ENCODE results near the gene GCNT2.
"Not testable (repeated sequence)": the region's sequence is repeated elsewhere in the genome, so short reads cannot be mapped to it uniquely, and the experiment has no call there.

GCNT2 gene

DNA sequence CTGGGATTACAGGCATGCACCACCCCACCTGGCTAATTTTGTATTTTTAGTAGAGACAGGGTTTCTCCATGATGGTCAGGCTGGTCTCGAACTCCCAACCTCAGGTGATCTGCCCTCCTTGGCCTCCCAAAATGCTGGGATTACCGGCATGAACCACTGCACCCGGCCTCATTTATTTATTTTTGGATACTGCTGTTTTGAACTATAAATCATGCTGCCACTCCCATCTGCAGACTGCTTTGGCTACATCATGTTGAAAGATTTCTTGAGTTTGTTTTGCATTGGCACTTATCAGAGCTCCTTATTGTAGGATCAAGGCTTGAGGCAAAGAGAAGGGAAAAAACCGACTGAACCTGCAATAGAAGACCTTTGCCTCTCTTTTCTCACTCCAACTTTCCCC is 60.3 kb downstream of the GCNT2 start:
- DNase-seq (ENCODE audit: low read depth), result not testable (repeated sequence)

DNA sequence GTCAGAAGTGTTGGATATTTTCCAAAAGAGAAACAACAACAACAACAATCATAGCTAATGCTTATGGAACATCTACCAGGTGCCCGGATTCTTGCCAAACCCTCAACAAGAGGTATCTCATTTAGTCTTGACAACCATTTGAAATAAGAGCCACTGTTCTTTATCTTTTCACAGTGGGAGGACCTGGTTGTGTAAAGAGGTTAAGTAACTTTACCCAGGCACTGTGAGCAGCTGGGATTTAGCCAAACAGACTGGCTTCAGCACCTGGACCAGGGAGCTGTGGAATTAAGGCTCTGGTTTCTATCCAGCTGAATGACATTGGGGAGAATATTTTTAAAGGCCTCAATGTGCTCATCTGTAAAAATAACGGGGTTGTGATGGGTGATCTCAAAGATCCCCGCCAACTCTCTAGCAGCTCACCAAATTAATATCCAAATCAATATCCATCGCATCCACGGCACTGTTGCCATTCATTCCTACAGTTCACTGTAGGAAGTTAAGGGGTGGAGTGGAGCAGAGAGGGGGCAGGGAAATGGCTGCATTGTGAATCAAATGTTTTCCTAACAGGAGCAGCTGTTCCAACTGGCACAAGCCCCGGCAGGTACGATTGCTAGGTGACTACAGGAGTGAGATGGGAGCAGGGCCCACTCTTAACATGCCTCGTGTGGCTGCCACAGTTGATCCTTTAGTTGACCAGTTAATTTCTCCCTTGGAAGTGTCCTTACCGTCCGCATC is 61.8 kb downstream of the GCNT2 start:
- no peak for DNase-seq (ENCODE audit: low read depth)

DNA sequence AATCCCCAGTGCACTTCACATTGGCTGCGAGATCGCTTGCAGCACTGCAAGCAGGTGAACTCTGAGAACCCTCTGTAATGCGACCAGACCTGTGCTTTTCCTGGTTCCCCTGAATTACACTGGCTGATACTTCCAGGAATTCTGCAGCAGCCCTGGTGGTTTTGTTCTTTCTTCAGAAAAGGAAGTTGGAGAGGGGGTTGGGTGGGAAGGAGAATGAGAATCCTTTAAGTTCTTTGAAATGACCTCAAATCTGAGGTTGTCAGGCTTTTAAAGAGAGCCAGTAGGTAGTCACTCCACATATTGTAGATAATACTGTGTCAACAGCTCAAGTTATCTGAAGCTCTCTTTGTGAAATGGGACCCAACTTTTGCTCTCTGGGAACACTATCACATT is 62.4 kb downstream of the GCNT2 start:
- no peak for DNase-seq (ENCODE audit: low read depth)

DNA sequence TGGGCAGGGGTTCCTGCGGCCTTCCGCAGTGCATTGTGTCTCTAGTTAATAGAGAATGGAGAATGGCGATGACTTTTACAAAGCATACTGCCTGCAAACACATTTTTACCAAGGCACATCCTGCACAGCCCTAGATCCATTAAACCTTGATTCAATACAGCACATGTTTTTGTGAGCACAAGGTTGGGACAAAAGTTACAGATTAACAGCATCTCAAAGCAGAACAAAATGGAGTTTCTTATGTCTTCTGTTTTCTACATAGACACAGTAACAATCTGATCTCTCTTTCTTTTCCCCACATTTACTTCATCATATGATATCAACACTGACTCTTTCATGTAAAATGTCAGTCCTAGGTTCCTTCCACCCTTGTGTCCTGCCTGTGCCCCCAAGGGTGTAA is 63.5 kb downstream of the GCNT2 start:
- no peak for DNase-seq (ENCODE audit: low read depth)

DNA sequence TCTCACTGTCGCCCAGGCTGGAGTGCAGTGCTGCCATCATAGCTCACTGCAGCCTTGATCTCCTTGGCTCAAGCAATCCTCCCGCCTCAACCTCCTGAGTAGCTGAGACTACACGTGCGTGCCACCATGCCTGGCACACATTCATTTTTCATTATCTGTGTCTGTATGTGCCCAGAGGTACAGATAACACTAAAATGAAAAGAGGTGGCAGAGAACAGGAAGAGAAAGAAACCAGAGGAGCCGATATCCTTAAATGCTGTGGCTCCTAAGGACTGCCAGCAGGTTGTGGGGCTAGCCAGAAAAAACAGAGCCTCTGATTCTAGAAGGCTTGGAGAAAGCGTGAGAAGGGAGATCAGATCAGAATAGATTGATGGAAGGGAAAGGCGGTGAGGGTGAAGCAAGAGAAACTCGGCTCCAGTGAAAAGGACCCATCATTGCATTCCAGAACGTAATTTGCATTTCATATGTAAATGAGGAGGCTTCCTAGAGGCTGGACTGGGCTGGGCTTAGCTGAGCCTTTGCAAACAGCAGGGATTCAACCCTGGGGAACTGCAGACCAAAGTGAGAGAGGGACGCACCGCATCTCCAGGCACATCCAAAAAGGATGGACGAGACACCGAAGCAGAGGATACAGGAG is 64.2 kb downstream of the GCNT2 start:
- no peak for DNase-seq (ENCODE audit: low read depth)

DNA sequence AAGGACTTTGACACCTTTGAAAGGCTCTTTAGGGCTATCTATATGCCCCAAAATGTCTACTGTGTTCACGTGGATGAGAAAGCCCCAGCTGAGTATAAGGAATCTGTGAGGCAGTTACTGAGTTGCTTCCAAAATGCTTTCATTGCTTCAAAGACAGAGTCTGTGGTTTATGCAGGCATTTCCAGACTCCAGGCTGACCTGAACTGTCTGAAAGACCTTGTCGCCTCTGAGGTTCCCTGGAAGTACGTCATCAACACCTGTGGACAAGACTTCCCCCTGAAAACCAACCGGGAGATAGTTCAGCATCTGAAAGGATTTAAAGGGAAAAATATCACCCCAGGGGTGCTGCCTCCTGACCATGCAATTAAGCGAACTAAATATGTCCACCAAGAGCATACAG is 65.2 kb downstream of the GCNT2 start:
- no peak for DNase-seq (ENCODE audit: low read depth)

DNA sequence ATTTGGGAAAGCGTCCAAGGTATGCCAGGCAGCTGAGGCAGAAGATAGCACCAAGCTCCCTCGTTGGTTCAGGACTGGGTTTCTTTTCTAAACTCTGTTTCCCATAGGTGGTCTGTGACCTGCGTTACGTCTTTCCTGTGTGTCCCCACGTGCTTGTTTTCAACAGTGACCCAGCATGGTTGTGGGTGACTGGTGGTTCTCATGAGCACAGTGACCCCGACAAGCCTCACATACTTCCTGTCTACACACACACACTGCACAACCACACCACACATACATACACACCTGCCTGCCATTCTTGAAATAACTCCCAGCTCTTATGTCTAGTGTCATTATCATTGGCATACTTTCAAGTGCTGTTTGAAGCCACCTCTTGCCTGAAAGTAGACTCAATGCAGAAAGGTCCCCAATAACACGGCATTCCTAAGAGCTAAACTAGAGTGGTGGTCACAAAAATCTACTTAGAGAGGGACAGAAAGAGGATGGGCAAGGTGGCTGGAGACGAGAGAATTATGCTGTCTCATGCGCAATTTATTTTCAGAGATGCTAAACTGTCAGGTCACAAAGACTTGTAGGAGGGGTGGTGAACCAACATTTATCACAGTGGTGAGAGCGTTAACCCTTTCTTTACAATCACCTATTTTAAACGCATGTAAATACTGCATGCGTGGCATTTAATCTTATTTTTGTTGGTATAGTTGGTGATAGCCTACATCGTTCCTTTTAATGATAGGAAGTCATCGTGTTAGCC is 66.7 kb downstream of the GCNT2 start:
- no peak for DNase-seq (ENCODE audit: low read depth)

DNA sequence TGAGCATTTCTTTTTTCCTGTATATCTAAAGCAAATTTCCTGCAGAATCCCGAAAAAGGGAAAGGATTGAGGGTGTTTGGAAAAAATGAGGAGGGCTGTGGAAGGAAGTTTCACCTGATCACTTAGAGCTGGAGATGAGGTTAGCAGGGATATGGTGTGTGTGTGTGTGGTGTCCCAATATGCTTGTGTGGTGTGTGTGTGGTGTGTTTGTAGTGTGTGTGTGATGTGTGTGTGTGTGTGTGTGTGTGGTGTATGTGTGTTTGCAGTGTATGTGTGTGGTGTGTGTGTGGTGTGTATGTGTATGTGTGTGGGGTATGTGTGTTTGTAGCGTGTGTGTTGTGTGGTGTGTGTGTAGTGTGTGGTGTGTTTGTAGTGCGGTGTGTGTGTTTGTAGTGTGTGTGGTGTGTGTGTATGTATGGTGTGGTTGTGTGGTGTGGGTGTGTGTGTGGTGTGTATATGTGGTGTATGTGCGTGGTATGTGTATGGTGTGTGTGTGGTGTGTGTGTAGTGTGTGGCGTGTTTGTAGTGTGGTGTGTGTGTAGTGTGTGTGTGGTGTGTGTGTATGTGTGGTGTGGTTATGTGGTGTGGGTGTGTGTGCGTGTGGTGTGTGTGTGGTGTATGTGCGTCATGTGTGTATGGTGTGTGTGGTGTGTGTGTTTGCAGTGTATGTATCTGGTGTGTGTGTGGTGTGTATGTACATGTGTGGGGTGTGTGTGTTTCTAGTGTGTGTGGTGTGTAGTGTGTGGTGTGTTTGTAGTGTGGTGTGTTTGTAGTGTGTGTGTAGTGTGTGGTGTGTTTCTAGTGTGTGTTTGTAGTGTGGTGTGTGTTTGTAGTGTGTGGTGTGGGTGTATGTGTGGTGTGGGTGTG is 67.6 kb downstream of the GCNT2 start:
- DNase-seq (ENCODE audit: low read depth), result no peak

DNA sequence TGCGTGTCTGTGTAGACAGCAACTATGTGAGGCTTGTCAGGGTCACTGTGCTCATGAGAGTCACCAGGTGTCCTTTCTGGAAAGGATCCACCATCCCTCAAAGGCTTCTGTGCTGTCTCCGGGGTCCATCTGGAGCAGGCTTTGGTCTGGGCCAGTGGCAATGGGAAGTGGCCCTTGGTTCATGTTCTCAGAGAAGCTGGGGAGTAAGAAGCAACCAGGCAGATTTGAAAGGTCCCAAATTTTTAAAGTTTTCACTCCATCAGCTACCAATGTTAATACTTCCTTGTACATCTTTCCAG is 68.2 kb downstream of the GCNT2 start:
- no peak for DNase-seq (ENCODE audit: low read depth)

DNA sequence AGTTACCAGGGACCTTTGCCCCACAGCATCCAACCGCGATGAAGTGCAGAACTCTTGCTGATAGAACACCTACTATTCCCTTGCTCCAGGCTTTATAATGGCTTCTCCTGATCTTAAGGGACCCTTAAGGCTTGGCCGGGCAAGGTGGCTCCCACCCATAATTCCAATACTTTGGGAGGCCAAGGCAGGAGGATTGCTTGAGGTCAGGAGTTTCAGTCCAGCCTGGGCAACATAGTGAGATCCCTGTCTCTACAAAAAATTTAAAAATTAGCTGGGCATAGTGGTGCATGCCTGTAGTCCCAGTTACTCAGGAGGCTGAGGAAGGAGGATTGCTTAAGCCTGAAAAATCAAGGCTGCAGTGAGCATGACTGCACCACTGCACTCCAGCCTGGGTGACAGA is 68.8 kb downstream of the GCNT2 start:
- no peak for DNase-seq (ENCODE audit: low read depth)

DNA sequence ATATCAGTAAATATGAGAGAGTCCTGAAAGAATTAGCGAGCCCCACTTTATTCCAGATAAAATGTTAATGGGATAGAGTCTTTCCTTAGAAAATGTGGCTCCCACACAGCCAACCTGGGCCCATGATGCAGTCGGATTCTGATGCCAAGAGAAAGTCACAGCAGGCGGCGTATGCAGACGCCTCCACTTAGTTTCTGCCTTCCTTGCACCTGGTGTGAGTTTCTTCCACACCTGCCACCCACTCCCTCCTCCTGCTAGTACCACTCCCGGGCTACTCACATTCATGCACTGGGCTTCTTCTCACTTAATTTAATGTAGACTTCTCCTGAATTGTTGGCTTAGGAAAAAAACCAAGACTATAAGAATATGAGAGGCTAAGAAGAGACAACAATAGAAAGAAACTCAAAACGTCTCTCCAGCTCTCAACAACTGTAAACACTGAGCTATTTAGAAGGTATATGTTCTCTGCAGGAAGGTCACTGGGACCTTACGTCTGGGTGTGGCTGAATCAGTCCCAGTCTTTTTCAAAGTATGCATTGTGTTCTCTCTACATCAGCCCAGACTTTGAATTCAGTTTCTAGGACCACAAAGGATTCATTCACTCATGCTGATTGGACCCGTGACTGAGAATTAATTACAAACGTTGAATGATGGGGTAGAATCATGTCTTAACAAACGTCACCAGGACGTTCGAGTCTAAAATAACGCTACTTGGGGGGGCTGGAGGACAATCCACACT is 70.4 kb downstream of the GCNT2 start:
- no peak for DNase-seq (ENCODE audit: low read depth)

DNA sequence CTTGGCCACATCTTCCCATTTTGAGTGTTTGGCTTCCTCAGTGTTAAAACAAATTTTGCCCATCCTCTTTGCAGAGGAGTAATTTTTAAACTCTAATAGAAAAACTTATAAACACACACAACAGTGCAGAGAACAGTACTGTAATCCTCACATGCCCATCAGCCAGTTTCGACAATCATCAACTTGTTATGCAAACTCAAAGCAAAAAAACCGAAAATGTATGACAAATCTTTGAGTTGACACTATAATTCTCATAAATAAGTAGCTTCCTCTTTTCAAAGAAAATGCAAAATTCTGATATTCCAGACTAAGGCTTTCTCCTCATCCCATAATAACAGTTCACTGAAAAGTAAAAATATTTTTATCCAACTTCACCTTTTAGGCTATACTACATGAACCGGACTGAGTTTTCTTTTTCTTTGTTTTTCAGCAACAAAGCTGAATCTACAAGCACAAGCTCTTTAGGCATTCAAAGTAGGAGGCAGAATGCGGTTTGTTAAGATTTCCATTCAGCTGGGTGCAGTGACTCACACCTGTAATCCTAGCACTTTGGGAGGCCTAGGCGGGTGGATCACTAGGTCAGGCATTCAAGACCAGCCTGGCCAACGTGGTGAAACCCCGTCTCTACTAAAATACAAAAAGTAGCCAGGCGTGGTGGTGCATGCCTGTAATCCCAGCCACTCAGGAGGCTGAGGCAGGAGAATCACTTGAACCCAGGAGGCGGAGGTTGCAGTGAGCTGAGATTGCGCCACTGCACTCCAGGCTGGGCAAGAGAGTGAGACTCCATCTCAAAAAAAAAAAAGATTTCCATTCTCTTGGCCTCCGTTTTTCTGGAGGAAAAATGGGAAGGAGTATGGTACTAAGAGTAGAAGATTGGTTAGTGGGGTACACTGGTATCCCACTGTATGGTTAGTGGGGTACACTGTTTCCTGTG is 74.8 kb downstream of the GCNT2 start:
- no peak for DNase-seq (ENCODE audit: low read depth)

DNA sequence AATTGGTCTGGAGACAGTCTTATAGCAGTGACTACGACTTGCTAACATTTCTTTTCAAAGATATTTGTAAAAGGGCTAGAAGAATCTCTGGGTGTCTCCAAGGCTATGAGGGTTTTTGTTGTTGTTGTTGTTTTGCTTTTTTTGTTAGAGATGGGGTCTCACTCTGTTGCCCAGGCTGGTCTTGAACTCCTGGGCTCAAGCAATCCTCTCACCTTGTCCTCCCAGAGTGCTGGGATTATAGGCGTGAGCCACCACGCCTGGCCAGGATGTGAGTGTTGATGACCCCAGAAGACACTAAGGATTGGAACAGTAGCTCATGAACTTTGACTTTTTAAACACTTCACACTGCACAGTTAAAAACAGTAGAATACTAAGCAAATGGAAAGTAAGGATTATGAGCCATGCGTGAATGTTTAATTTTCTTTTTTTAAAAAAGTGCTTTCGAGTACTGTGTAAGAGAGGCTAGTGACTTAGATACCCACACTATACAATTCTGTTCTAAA is 76.4 kb downstream of the GCNT2 start:
- DNase-seq (ENCODE audit: low read depth), result no peak

DNA sequence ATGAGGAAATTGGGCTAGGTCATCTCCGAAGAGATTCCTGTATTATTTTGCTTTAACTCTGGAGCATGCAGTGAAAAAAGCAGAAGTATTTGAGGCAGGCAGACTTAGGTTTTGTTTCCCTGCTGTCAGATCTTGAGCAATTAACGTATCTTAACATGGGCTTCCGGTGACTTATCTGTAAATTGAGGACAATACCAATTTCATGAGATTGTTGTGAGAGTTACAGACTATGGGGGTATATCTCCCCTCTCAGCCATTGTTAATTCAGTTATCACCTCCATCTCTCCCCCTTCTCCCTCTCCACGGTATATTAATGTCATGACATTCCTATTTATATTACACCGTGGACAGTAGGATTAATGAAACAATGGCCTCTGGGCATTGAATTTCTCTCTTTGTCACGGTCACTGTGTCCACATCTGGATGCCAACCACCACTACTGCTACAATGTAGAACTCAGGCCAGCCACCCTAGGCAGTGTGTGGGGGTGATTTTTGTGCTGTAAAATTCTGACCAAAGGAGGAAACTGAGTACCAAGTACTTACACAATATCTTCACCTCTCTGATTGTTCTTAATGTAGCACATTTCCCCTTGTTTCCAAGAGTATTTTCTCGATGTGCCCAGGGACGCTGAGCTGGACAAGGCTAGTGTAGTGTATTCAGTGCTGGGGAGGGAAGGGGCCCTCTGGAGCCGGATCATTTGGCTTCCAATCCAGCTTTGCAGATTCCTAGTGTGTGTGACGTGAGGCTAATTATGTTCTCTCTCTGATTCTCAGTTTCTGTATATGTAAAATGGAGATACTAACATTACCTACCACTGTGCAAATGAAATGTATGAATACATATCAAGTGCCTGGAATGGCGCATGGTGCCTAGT is 77.2 kb downstream of the GCNT2 start:
- DNase-seq (ENCODE audit: low read depth), result no peak

DNA sequence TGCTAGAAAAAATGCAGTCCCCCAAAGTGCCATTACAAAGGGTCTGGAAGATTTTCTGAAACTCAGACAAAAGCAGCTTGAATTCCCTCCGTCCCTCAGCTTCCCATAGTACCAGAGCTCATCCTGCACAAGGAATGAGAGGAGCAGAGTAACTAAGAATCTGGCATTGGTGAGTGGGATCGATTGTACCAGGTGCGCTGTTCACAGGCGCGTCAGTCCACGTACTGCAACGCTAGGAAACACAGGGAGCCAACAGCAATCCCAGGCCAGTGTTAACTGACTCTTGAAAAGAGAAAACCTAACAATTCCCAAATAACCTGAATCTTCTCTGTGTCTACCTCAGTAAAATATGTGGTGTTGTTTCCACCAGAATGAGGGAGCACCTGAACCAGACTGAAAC is 77.9 kb downstream of the GCNT2 start:
- no peak for DNase-seq (ENCODE audit: low read depth)

DNA sequence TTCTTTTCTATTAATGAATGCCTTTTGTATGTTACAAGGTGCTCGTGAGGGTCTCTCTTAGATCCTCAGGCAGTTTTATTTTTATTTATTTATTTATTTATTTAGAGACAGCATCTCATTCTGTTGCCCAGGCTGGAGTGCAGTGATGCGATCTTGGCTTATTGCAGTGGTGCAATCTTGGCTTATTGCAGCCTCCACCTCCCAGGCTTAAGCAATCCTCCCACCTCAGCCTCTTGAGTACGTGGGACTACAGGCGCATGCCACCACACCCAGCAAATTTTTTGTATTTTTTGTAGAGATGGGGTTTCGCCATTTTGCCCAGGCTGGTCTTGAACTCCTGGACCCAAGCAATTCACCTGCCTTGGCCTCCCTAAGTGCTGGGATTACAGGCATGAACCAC is 79.5 kb downstream of the GCNT2 start:
- DNase-seq (ENCODE audit: low read depth), result not testable (repeated sequence)

DNA sequence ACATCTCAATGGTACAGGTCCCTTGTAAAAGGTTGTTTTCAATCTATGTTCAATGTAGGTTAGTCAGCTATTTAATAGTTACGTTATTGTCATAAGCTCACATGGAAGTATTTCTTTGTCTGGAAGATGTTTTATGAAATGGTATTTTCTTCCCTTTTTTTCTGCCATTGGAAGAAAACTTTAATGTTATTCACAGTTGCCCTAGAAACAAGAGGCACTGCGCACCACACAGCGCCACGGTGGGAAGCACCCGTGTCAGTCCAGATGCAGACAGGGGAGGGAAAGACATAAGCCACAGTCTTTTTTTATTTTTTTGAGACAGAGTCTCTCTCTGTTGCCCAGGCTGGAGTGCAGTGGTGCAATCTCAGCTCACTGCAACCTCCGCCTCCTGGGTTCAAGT is 82.1 kb downstream of the GCNT2 start:
- no peak for DNase-seq (ENCODE audit: low read depth)

DNA sequence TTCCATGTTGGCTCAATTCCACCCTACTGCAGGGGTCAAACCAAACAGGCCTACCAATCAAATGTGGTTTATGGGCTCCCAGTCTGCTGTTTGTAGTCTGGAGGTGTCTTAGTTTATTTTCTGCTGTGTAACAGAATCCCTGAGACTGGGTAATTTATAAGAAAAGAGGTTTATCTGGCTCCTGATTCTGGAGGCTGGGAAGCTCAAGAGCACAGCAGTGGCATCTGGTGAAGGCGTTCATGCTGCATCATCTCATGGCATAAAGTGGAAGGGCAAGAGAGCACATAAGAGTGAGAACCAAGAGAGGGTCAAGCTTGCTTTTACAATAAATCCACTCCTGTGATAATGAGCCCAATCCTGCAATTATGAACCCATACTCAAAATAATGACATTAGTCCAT is 87.9 kb downstream of the GCNT2 start:
- no peak for DNase-seq (ENCODE audit: low read depth)

DNA sequence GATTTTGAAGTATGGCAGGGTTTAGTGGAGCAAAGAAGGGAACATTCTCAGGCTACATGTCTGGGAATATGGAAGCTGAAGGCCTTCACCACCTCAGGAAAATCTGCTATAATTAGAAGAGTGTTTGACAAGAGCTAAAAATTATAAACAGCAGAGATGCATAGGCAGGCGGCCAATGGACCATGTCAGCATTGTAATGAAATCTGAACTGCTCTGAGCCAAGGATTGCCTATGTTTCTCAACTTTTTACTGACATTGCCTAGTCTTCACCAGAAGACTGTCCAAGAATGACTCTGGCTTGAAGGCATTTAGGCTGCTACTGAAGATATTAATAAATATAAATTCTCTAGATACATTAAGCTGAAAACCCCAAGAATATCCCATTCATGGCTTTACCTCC is 89.1 kb downstream of the GCNT2 start:
- DNase-seq (ENCODE audit: low read depth), result no peak

DNA sequence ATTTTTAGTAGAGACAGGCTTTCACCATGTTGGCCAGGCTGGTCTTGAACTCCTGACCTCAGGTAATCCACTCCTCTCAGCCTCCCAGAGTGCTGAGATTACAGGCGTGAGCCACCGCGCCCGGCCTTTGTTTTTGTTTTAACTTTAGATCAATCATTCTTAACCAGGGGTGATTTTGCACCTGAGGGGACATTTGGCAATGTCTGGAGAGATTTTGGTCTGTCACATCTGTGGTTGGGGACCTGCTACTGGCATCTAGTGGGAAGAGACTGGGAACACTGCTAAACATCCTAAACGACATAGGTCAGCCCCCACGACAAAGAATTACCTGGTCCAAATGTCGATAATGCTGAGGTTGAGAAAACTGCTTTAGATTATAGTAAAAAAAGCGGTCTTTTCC is 91.0 kb downstream of the GCNT2 start:
- DNase-seq (ENCODE audit: low read depth), result no peak

Data from stimulated activated CD8-positive, alpha-beta memory T cell treated with anti-CD3 and anti-CD28 coated beads, Interleukin-15, amount 100 ng/mL, for 1 hour (primary cell).